Measurements from ENCODE around the gene SERTM1.

SERTM1 gene

GRCh38 chr13:36673838-36674326 is at the start of gene SERTM1:
Gene SERTM1, plus strand, starts transcription at chr13:36674020. Its CDS starts 21,059 bp downstream, at chr13:36695079.
- no peak for DNase-seq

- DNase-seq, result no peak
These were observed 45.3 kb upstream of the SERTM1 start for GRCh38 chr13:36628377-36629056.

GRCh38 chr13:36629057-36629385 is 44.8 kb upstream of the SERTM1 start:
- no peak for DNase-seq

DNA sequence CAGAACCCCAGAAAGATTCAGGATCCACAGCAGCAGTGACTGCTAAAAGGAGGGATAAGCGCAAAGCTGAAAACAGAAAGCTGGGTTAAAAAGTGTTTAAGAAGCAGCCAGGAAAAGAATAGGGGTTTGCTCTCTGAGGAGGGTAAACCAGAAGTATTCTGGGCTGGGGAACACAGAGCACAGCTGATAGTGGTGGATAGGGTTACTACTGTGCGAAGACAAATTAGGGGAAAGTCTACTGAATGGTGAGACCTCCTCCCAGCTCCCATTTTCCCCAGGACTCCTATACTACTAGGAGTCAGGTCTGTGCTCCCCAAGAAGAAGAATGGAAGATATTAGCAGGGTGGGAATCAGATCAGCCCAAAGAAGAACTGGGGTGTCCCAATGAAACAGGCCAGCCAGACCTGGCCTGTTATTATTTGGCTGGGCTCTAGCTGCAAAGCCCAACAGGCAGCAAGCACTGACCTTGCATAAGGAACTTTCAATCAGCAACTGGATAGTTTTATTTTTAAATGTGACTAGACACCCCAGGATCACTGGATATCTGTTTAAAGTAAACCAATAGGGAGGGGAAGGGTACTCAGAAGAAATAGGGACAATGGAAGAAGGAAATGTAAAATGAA is 43.5 kb upstream of the SERTM1 start:
- DNase-seq, result no peak

- no peak for DNase-seq
These were observed 34.2 kb upstream of the SERTM1 start for GRCh38 chr13:36639610-36640009.

- DNase-seq, result no peak
These were observed 23.2 kb upstream of the SERTM1 start for GRCh38 chr13:36650611-36651010.

GRCh38 chr13:36665630-36666029 is 8.2 kb upstream of the SERTM1 start:
- DNase-seq, result no peak

GRCh38 chr13:36666477-36667229 is 7.2 kb upstream of the SERTM1 start:
- no peak for DNase-seq

- DNase-seq, result no peak
These were observed 5.5 kb upstream of the SERTM1 start for GRCh38 chr13:36668316-36668715.

GRCh38 chr13:36673352-36673751 is 468 bp upstream of the SERTM1 start:
- DNase-seq, result no peak

DNA sequence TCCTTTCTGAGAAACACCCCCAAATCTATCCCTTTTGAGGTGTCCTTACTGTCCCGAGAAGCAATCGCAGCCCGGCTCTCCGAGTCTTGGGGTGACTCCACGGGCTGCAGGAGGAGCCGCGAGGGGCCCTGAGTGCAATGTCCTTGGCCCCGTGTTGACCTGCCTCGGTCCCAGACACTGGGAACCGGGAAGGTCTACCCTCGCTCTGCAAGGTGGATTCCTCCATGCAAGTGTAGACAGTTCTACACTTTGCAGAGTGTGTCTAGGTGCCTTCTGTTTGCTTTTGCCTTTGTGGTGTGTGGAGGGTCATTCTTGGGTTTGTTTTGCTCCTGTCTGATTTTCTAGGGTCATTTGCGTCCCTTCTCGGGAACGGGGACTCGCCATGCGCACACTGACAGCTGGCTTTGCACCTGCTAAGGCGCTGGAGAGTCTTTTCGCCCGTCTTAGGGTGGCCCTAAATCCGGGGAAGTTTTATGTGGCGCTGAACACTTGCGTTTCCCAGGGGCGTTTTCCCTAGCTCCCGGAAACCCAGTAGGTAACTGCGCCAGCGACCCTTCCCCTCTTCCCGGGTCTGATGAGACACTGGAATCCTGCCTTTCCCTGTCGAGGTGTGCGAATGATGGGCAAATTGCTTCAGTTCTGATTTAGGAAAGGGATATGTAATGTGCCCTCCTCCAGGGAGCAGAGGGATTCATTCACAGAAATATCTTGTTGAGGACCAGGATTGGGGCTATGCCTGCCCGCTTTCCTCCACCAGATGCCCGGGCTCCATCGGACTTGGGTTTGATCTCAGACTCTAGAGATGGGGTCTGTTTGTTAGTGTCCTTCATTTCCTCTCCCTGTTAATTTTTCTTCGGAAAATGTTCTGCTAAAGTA is 755 bp downstream of the SERTM1 start:
- no peak for DNase-seq

GRCh38 chr13:36675213-36675536 is 1.4 kb downstream of the SERTM1 start:
- no peak for DNase-seq

GRCh38 chr13:36680913-36681312 is 7.1 kb downstream of the SERTM1 start:
- DNase-seq, result no peak

DNA sequence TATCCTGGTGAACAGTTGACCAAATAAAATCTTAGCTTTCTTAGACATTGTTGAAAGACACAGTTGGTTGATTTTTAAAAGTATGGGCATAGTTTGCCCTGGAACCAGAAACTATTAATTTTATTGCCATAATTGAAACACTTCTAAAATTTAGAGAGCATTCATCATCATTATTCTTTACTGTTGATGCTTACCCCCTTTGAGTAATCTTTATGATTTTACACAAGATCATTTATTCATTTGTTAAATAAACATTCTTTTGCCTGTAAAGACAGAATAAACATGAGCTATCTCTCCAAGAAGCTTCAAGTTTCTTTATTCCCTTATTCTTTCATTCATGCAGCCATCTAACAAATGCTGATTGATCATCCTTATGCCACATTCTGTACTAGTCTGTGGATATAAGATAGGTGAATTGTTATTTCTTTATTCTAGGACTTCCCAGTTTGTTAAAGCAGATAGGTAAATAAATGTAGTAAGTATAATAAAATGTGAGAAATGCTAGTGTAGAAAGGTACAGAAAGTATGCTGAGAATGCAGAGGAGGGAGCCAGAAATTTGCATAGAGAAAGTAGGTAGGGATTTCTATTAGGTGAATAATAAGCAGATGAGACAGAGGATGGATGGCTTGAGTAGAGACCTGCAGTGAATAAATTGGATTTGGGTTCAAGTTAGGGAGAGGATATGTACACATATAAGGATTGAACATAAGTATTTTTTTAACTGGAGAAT is 8.2 kb downstream of the SERTM1 start:
- DNase-seq, result no peak

GRCh38 chr13:36683701-36684100 is 9.9 kb downstream of the SERTM1 start:
- no peak for DNase-seq

- no peak for DNase-seq
These were observed 12.1 kb downstream of the SERTM1 start for GRCh38 chr13:36685927-36686326.

DNA sequence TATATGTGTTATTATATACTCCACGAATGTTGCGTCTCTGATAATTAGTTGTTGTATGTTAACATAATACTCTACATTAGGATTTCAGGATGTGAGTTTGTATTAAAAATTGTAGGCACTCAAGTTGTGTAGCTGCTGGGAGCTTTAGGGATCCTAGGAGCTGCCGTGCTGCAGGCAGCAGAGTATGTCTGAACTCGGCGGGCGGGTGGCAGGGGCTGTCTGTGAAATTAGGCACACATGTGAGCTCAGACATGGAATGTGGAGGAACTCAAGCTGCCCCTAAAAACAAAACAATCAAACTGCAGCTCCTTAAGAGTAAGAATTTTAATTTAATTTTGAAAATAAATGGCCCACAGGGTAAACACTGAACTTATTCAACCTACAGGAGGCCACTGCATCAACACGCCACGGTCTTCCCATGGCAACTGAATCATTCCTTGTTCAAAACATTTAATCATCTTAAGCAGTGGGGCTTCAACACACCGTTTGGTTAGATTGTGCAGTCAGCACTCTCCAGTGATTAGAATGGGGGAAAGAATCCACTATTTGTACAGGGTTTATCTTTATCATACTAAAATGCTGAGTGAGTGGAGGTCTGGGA is 22.7 kb downstream of the SERTM1 start:
- DNase-seq, result no peak

DNA sequence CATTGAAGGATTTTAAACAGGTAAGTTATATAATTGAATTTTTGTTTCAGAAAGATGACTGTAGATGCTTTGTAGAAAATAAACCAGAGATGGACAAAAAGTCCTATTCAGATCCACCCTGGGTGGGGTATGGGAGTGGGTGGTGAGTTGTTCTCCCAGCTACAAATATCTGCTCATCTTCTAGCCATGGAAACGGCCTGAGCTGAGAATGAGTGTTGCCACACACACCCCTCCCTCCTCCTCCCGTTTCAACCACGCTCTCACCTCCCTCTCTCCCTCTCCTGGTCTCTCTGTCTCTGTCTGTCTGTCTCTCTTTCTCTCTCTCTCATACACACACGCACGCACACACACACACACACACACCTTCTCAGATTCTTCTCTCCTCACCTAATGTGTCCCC is 26.4 kb downstream of the SERTM1 start:
- no peak for DNase-seq

GRCh38 chr13:36706755-36707154 is 32.9 kb downstream of the SERTM1 start:
- no peak for DNase-seq

GRCh38 chr13:36709136-36709890 is 35.5 kb downstream of the SERTM1 start:
- DNase-seq, result no peak

DNA sequence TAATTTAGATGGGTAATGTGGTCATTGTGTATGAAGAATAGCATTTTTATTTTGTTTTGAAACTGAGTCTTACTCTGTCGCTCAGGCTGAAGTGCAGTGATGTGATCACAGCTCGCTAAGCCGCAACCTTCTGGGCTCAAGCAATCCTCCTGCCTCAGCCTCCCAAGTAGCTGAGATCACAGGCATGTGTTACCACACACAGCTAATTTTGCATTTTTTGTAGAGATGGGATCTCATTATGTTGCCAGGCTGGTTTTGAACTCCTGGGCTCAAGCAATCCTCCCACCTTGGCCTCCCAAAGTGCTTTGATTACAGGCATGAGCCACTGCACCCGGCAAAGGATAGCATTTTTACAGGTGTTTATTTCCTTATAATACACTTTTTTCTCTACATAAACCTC is 36.6 kb downstream of the SERTM1 start:
- no peak for DNase-seq
